DND-41 (cell line): ENCODE measurements around the gene TGM5.
"Not testable (repeated sequence)": the region's sequence is repeated elsewhere in the genome, so short reads cannot be mapped to it uniquely, and the experiment has no call there.

Experiments
- ATAC-seq: fragments of 200-7000 bp; cut with Tn5 transposase; 3 replicates; pipeline ENCODE4 v1.9.1; 2021; ENCODE audit warnings: low read depth; ENCODE audit not compliant: insufficient read depth
- DNase-seq: peaks from one replicate; pipeline ENCODE4 v3.0.0-alpha.2; 2020
- H2AFZ ChIP-seq: 2 replicates; pipeline ENCODE4 v1.6.0; 2012; ENCODE audit warnings: low read depth, low read length
- H3K27ac ChIP-seq: 2 replicates; pipeline ENCODE4 v1.5.1; 2012; ENCODE audit warnings: low read length, inconsistent platforms
- H3K27me3 ChIP-seq: fragments of 200-600 bp; sonication (generic); 2 replicates; pipeline ENCODE4 v1.6.0; 2012; ENCODE audit warnings: low read length, mild to moderate bottlenecking, inconsistent platforms; ENCODE audit not compliant: insufficient read depth, poor library complexity
- H3K36me3 ChIP-seq: 2 replicates; pipeline ENCODE4 v1.5.1; 2012; ENCODE audit warnings: low read length, inconsistent platforms; ENCODE audit not compliant: insufficient read depth
- H3K4me1 ChIP-seq: 2 replicates; pipeline ENCODE4 v1.5.1; 2012; ENCODE audit warnings: mild to moderate bottlenecking, low read length; ENCODE audit not compliant: insufficient read depth
- H3K4me2 ChIP-seq: 2 replicates; pipeline ENCODE4 v1.6.0; 2012; ENCODE audit warnings: mild to moderate bottlenecking, moderate library complexity, low read length, inconsistent platforms; ENCODE audit not compliant: insufficient read depth
- H3K4me3 ChIP-seq, 2 experiments: fragments of 200-600 bp in 1 of 2; shearing (Covaris generic) in 1 of 2; 2 replicates each; pipeline ENCODE4 v1.5.1; 2012 to 2016; ENCODE audit warnings: inconsistent platforms in 2 of 2, low read length in 2 of 2, mild to moderate bottlenecking in 2 of 2, low read depth in 1 of 2, moderate library complexity in 1 of 2
- H3K79me2 ChIP-seq: 2 replicates; pipeline ENCODE4 v1.6.0; 2012; ENCODE audit warnings: low read length, inconsistent platforms; ENCODE audit not compliant: insufficient read depth
- H3K9ac ChIP-seq: 2 replicates; pipeline ENCODE4 v1.6.0; 2012; ENCODE audit warnings: low read depth, mild to moderate bottlenecking, inconsistent platforms, low read length, moderate library complexity
- H3K9me3 ChIP-seq: 2 replicates; pipeline ENCODE4 v1.5.1; 2012; ENCODE audit warnings: low read length, moderate library complexity, mild to moderate bottlenecking, inconsistent platforms; ENCODE audit not compliant: insufficient read depth, severe bottlenecking
- H4K20me1 ChIP-seq: 2 replicates; pipeline ENCODE4 v1.6.0; 2012; ENCODE audit warnings: low read length; ENCODE audit not compliant: insufficient read depth
- CTCF ChIP-seq: IDR thresholded peaks from 2 replicates; pipeline ENCODE4 v1.5.1; 2012; ENCODE audit warnings: borderline replicate concordance, low read length, moderate library complexity, mild to moderate bottlenecking; ENCODE audit not compliant: poor library complexity, severe bottlenecking; ENCODE audit errors: extremely low read depth
- EZH2 ChIP-seq: IDR thresholded peaks from 3 replicates; pipeline ENCODE4 v1.6.1; 2012; ENCODE audit warnings: borderline replicate concordance, low read depth, mild to moderate bottlenecking, moderate library complexity, low read length, inconsistent platforms; ENCODE audit not compliant: severe bottlenecking

The TGM5 gene

GRCh38 chr15:43230640-43231115 lies 36.0 kb downstream of the TGM5 start:
- H4K20me1 ChIP-seq: no peaks in the 10 kb centered on the region

GRCh38 chr15:43229977-43230376 lies 36.8 kb downstream of the TGM5 start:
- no peak for TF ChIP-seq EZH2
- no peak for TF ChIP-seq CTCF
- Histone ChIP-seq H3K27ac (no peak overlapping the region), H4K20me1 (no peaks in the 10 kb centered on the region), H3K9ac (no peak overlapping the region), H3K4me3 (no peak overlapping the region), H3K27me3 (peaks cover 7% of the 10 kb centered on the region), H3K4me2 (no peak overlapping the region), H3K79me2 (no peaks in the 10 kb centered on the region), H3K36me3 (no peaks in the 10 kb centered on the region), H3K4me1 (no peaks in the 10 kb centered on the region), H3K9me3 (no peaks in the 10 kb centered on the region), H2AFZ (no peak overlapping the region)
- ATAC-seq: no peak
- no peak for DNase-seq

More at GRCh38 chr15:43230640-43231115, 36.0 kb downstream of the TGM5 start:
- H3K36me3 ChIP-seq: no peaks in the 10 kb centered on the region
- no peak overlapping the region for H2AFZ ChIP-seq
- H3K9ac ChIP-seq: no peak overlapping the region
- H3K79me2 ChIP-seq: no peaks in the 10 kb centered on the region
- peaks cover 7% of the 10 kb centered on the region for H3K27me3 ChIP-seq
- DNase-seq: no peak
- H3K4me1 ChIP-seq: no peaks in the 10 kb centered on the region
- TF ChIP-seq CTCF (no peak), EZH2 (no peak)
- H3K4me2 ChIP-seq: no peak overlapping the region
- ATAC-seq: no peak
- no peak overlapping the region for H3K4me3 ChIP-seq
- no peak overlapping the region for H3K27ac ChIP-seq
- H3K9me3 ChIP-seq: no peaks in the 10 kb centered on the region

GRCh38 chr15:43226436-43227305 lies 40.1 kb downstream of the TGM5 start:
- H2AFZ ChIP-seq: no peak overlapping the region
- no peaks in the 10 kb centered on the region for H4K20me1 ChIP-seq
- TF ChIP-seq CTCF (no peak), EZH2 (no peak)
- ATAC-seq (no peak), DNase-seq (no peak)
- H3K27ac ChIP-seq: no peak overlapping the region
- H3K4me1 ChIP-seq: no peaks in the 10 kb centered on the region
- peaks cover 6% of the 10 kb centered on the region for H3K27me3 ChIP-seq
- no peaks in the 10 kb centered on the region for H3K79me2 ChIP-seq
- H3K36me3 ChIP-seq: no peaks in the 10 kb centered on the region
- no peak overlapping the region for H3K4me3 ChIP-seq
- H3K9me3 ChIP-seq: no peaks in the 10 kb centered on the region
- H3K4me2 ChIP-seq: no peak overlapping the region
- no peak overlapping the region for H3K9ac ChIP-seq

GRCh38 chr15:43225950-43226255 lies 40.8 kb downstream of the TGM5 start:
- 0 out of 2 replicates have a peak overlapping the region, but pooled peaks have one; percentile 16 for H2AFZ ChIP-seq
- not testable (repeated sequence) for H3K27me3 ChIP-seq, ATAC-seq, H3K79me2 ChIP-seq, H4K20me1 ChIP-seq, H3K9ac ChIP-seq, H3K36me3 ChIP-seq, H3K9me3 ChIP-seq, H3K4me3 ChIP-seq, H3K4me2 ChIP-seq, H3K4me1 ChIP-seq, H3K27ac ChIP-seq
- DNase-seq: peak; percentile 12
